Effector memory CD8-positive, alpha-beta T cell (primary cell): ENCODE data around the gene MRM1.
A peak's percentile ranks its signal among the peaks of the same experiment; 100 is the strongest.

Source experiments
- ATAC-seq: fragments of 150-1000 bp; cut with Tn5 transposase; replicated peaks from 2 replicates; pipeline ENCODE4 v1.10.0; 2021; ENCODE audit warnings: mild to moderate bottlenecking, moderate library complexity
- DNase-seq, 3 experiments: peaks; one replicate each; pipeline ENCODE4 v3.0.0; 2021
- H3K27ac Mint-ChIP-seq, 2 donors: one replicate each; pipeline ENCODE4 v1.8.0; 2022; ENCODE audit warnings: mild to moderate bottlenecking in 2 of 2, mixed read lengths in 2 of 2, moderate library complexity in 2 of 2
- H3K27me3 Mint-ChIP-seq, 2 donors: one replicate each; pipeline ENCODE4 v1.8.0; 2022; ENCODE audit warnings: mixed read lengths in 2 of 2
- H3K36me3 Mint-ChIP-seq: one replicate; pipeline ENCODE4 v1.8.0; 2022; ENCODE audit warnings: mild to moderate bottlenecking, moderate library complexity, mixed read lengths; ENCODE audit not compliant: insufficient read depth
- H3K4me1 Mint-ChIP-seq, 2 donors: one replicate each; pipeline ENCODE4 v1.8.0; 2022; ENCODE audit warnings: low read depth in 2 of 2, mixed read lengths in 2 of 2
- H3K4me3 Mint-ChIP-seq, 2 donors: one replicate each; pipeline ENCODE4 v1.8.0; 2022; ENCODE audit warnings: mild to moderate bottlenecking in 2 of 2, mixed read lengths in 2 of 2, moderate library complexity in 2 of 2
- H3K9me3 Mint-ChIP-seq, 2 donors: one replicate each; pipeline ENCODE4 v1.8.0; 2022; ENCODE audit warnings: mixed read lengths in 2 of 2

Gene MRM1

GRCh38 chr17:36609498-36609862, 8.1 kb downstream of the MRM1 start:
- no peak overlapping the region for H3K27ac Mint-ChIP-seq
- no peaks in the 10 kb centered on the region for H3K9me3 Mint-ChIP-seq
- H3K27me3 Mint-ChIP-seq = peaks cover 0 to 14% of the 10 kb centered on the region in 2 donors
- no peak overlapping the region for H3K4me3 Mint-ChIP-seq
- peaks cover 18 to 20% of the 10 kb centered on the region in 2 donors for H3K4me1 Mint-ChIP-seq
- H3K36me3 Mint-ChIP-seq = peaks cover 3% of the 10 kb centered on the region
- DNase-seq (no peak), ATAC-seq (no peak)

GRCh38 chr17:36610474-36610873, 9.1 kb downstream of the MRM1 start:
- Mint-ChIP-seq H3K27ac (no peak overlapping the region), H3K36me3 (peaks cover 3% of the 10 kb centered on the region), H3K9me3 (no peaks in the 10 kb centered on the region), H3K4me1 (peaks cover 14% of the 10 kb centered on the region in 2 donors), H3K4me3 (no peak overlapping the region), H3K27me3 (peaks cover 0 to 18% of the 10 kb centered on the region in 2 donors)
- ATAC-seq = no peak
- no peak for DNase-seq

- no peak for DNase-seq
- ATAC-seq = no peak
- H3K27me3 Mint-ChIP-seq = peaks cover 0 to 25% of the 10 kb centered on the region in 2 donors
- H3K4me1 Mint-ChIP-seq = peaks cover 7% of the 10 kb centered on the region in 2 donors
- H3K27ac Mint-ChIP-seq = peak overlapping the region in 1 of 2 donors; percentile 19
- no peak overlapping the region for H3K4me3 Mint-ChIP-seq
- no peaks in the 10 kb centered on the region for H3K9me3 Mint-ChIP-seq
- H3K36me3 Mint-ChIP-seq = peaks cover 3% of the 10 kb centered on the region
These were observed 10.1 kb downstream of the MRM1 start for GRCh38 chr17:36611345-36612072.

- ATAC-seq = no peak
- peaks cover 3% of the 10 kb centered on the region for H3K36me3 Mint-ChIP-seq
- no peak overlapping the region for H3K27ac Mint-ChIP-seq
- H3K9me3 Mint-ChIP-seq = no peaks in the 10 kb centered on the region
- no peak overlapping the region for H3K4me3 Mint-ChIP-seq
- peaks cover 0 to 33% of the 10 kb centered on the region in 2 donors for H3K27me3 Mint-ChIP-seq
- peaks cover 7% of the 10 kb centered on the region in 2 donors for H3K4me1 Mint-ChIP-seq
- DNase-seq = no peak
These were observed 10.9 kb downstream of the MRM1 start for GRCh38 chr17:36612323-36612722.

GRCh38 chr17:36613155-36613554, 11.8 kb downstream of the MRM1 start:
- no peak overlapping the region for H3K4me3 Mint-ChIP-seq
- ATAC-seq (no peak), DNase-seq (no peak)
- H3K9me3 Mint-ChIP-seq = no peaks in the 10 kb centered on the region
- H3K4me1 Mint-ChIP-seq = peaks cover 3 to 7% of the 10 kb centered on the region in 2 donors
- H3K27ac Mint-ChIP-seq = no peak overlapping the region
- peaks cover 0 to 42% of the 10 kb centered on the region in 2 donors for H3K27me3 Mint-ChIP-seq
- peaks cover 3% of the 10 kb centered on the region for H3K36me3 Mint-ChIP-seq

GRCh38 chr17:36614081-36614480, 12.7 kb downstream of the MRM1 start:
- no peak for DNase-seq
- no peaks in the 10 kb centered on the region for H3K36me3 Mint-ChIP-seq
- H3K4me3 Mint-ChIP-seq = no peak overlapping the region
- no peak overlapping the region for H3K27ac Mint-ChIP-seq
- peaks cover 0 to 42% of the 10 kb centered on the region in 2 donors for H3K27me3 Mint-ChIP-seq
- no peaks in the 10 kb centered on the region for H3K9me3 Mint-ChIP-seq
- ATAC-seq = no peak
- H3K4me1 Mint-ChIP-seq = peaks cover 0 to 6% of the 10 kb centered on the region in 2 donors

- DNase-seq (no peak), ATAC-seq (no peak)
- Mint-ChIP-seq H3K27ac (peak overlapping the region in 1 of 2 donors; percentile 4), H3K36me3 (no peaks in the 10 kb centered on the region), H3K27me3 (peaks cover 0 to 42% of the 10 kb centered on the region in 2 donors), H3K4me1 (peaks cover 0 to 3% of the 10 kb centered on the region in 2 donors), H3K9me3 (no peaks in the 10 kb centered on the region), H3K4me3 (no peak overlapping the region)
These were observed 13.6 kb downstream of the MRM1 start for GRCh38 chr17:36614933-36615332.

GRCh38 chr17:36616061-36617029, 15.0 kb downstream of the MRM1 start:
- Mint-ChIP-seq H3K9me3 (no peaks in the 10 kb centered on the region), H3K4me1 (peaks cover 0 to 3% of the 10 kb centered on the region in 2 donors), H3K36me3 (no peaks in the 10 kb centered on the region), H3K27me3 (peaks cover 0 to 42% of the 10 kb centered on the region in 2 donors), H3K27ac (no peak overlapping the region), H3K4me3 (no peak overlapping the region)
- no peak for ATAC-seq
- DNase-seq = no peak

GRCh38 chr17:36617773-36618172, 16.4 kb downstream of the MRM1 start:
- Mint-ChIP-seq H3K27ac (no peak overlapping the region), H3K4me1 (peaks cover 0 to 6% of the 10 kb centered on the region in 2 donors), H3K4me3 (no peak overlapping the region), H3K9me3 (no peaks in the 10 kb centered on the region), H3K27me3 (peaks cover 0 to 42% of the 10 kb centered on the region in 2 donors), H3K36me3 (no peaks in the 10 kb centered on the region)
- DNase-seq = no peak
- ATAC-seq = no peak

GRCh38 chr17:36623281-36623680, 21.9 kb downstream of the MRM1 start:
- no peaks in the 10 kb centered on the region for H3K36me3 Mint-ChIP-seq
- no peak overlapping the region for H3K4me3 Mint-ChIP-seq
- H3K27me3 Mint-ChIP-seq = no peaks in the 10 kb centered on the region
- H3K9me3 Mint-ChIP-seq = no peaks in the 10 kb centered on the region
- DNase-seq (no peak), ATAC-seq (no peak)
- H3K4me1 Mint-ChIP-seq = peaks cover 0 to 6% of the 10 kb centered on the region in 2 donors
- H3K27ac Mint-ChIP-seq = peak overlapping the region in 1 of 2 donors; percentile 3

GRCh38 chr17:36625188-36625587, 23.8 kb downstream of the MRM1 start:
- peaks cover 0 to 9% of the 10 kb centered on the region in 2 donors for H3K4me1 Mint-ChIP-seq
- ATAC-seq (no peak), DNase-seq (no peak)
- H3K9me3 Mint-ChIP-seq = no peaks in the 10 kb centered on the region
- H3K27ac Mint-ChIP-seq = no peak overlapping the region
- no peak overlapping the region for H3K4me3 Mint-ChIP-seq
- H3K27me3 Mint-ChIP-seq = peaks cover 0 to 11% of the 10 kb centered on the region in 2 donors
- no peaks in the 10 kb centered on the region for H3K36me3 Mint-ChIP-seq

- H3K4me1 Mint-ChIP-seq = peaks cover 0 to 4% of the 10 kb centered on the region in 2 donors
- H3K27me3 Mint-ChIP-seq = peaks cover 7 to 28% of the 10 kb centered on the region in 2 donors
- no peaks in the 10 kb centered on the region for H3K36me3 Mint-ChIP-seq
- no peak overlapping the region for H3K4me3 Mint-ChIP-seq
- ATAC-seq = no peak
- DNase-seq = no peak
- H3K9me3 Mint-ChIP-seq = no peaks in the 10 kb centered on the region
- no peak overlapping the region for H3K27ac Mint-ChIP-seq
These were observed 25.7 kb downstream of the MRM1 start for GRCh38 chr17:36627101-36627500.

- H3K27ac Mint-ChIP-seq = peak overlapping the region in 1 of 2 donors; percentile 28
- DNase-seq (no peak), ATAC-seq (no peak)
- no peak overlapping the region for H3K4me3 Mint-ChIP-seq
- peaks cover 15 to 43% of the 10 kb centered on the region in 2 donors for H3K27me3 Mint-ChIP-seq
- H3K9me3 Mint-ChIP-seq = no peaks in the 10 kb centered on the region
- peaks cover 0 to 4% of the 10 kb centered on the region in 2 donors for H3K4me1 Mint-ChIP-seq
- no peaks in the 10 kb centered on the region for H3K36me3 Mint-ChIP-seq
These were observed 27.2 kb downstream of the MRM1 start for GRCh38 chr17:36628576-36628975.
